ENCODE measurements around the gene MYO16.
A peak's percentile ranks its signal among the peaks of the same experiment; 100 is the strongest.

The MYO16 gene

GRCh38 chr13:108927615-108928014 is 298.2 kb downstream of the MYO16 start:
- FAIRE-seq, result no peak
- no peak for DNase-seq (ENCODE audit: low spot score)

GRCh38 chr13:108929532-108930206 is 300.3 kb downstream of the MYO16 start:
- FAIRE-seq, result no peak
- no peak for DNase-seq (ENCODE audit: low spot score)

- DNase-seq (ENCODE audit: low spot score) (no peak), FAIRE-seq (no peak)
These were observed 302.8 kb downstream of the MYO16 start for GRCh38 chr13:108932196-108932595.

- no peak for DNase-seq (ENCODE audit: low spot score)
- no peak for FAIRE-seq
These were observed 303.6 kb downstream of the MYO16 start for GRCh38 chr13:108933061-108933460.

GRCh38 chr13:108938155-108938554 is 308.7 kb downstream of the MYO16 start:
- no peak for DNase-seq (ENCODE audit: low spot score)
- FAIRE-seq, result no peak

- FAIRE-seq (no peak), DNase-seq (ENCODE audit: low spot score) (no peak)
These were observed 310.7 kb downstream of the MYO16 start for GRCh38 chr13:108940121-108940520.

GRCh38 chr13:108943842-108944241 is 314.4 kb downstream of the MYO16 start:
- no peak for DNase-seq (ENCODE audit: low spot score)
- no peak for FAIRE-seq

GRCh38 chr13:108944760-108945159 is 315.3 kb downstream of the MYO16 start:
- DNase-seq (ENCODE audit: low spot score) (no peak), FAIRE-seq (no peak)

- no peak for DNase-seq (ENCODE audit: low spot score)
- FAIRE-seq, result no peak
These were observed 318.2 kb downstream of the MYO16 start for GRCh38 chr13:108947551-108948030.

GRCh38 chr13:108948251-108948671 is 318.9 kb downstream of the MYO16 start:
- FAIRE-seq, result no peak

GRCh38 chr13:108950333-108951010 is 321.1 kb downstream of the MYO16 start:
- DNase-seq (ENCODE audit: low spot score), result no peak
- no peak for FAIRE-seq

More at GRCh38 chr13:108948251-108948671, 318.9 kb downstream of the MYO16 start:
- no peak for DNase-seq (ENCODE audit: low spot score)

- DNase-seq (ENCODE audit: low spot score), result no peak
- FAIRE-seq, result no peak
These were observed 326.3 kb downstream of the MYO16 start for GRCh38 chr13:108955741-108956140.

- FAIRE-seq, result peak; percentile 38
These were observed 328.1 kb downstream of the MYO16 start for GRCh38 chr13:108957369-108958012.

GRCh38 chr13:108958013-108958376 is 328.6 kb downstream of the MYO16 start:
- peak; percentile 79 for FAIRE-seq

More at GRCh38 chr13:108957369-108958012, 328.1 kb downstream of the MYO16 start:
- peak; percentile 76 for DNase-seq (ENCODE audit: low spot score)

GRCh38 chr13:108959234-108959633 is 329.8 kb downstream of the MYO16 start:
- DNase-seq (ENCODE audit: low spot score), result no peak
- FAIRE-seq, result no peak

More at GRCh38 chr13:108958013-108958376, 328.6 kb downstream of the MYO16 start:
- DNase-seq (ENCODE audit: low spot score), result no peak

- FAIRE-seq, result no peak
- DNase-seq (ENCODE audit: low spot score), result no peak
These were observed 330.6 kb downstream of the MYO16 start for GRCh38 chr13:108960006-108960405.

- FAIRE-seq, result peak; percentile 53
These were observed 332.2 kb downstream of the MYO16 start for GRCh38 chr13:108961542-108962125.

GRCh38 chr13:108962654-108963053 is 333.2 kb downstream of the MYO16 start:
- no peak for FAIRE-seq

More at GRCh38 chr13:108961542-108962125, 332.2 kb downstream of the MYO16 start:
- DNase-seq (ENCODE audit: low spot score), result peak; percentile 59

GRCh38 chr13:108963276-108963810 is 333.9 kb downstream of the MYO16 start:
- FAIRE-seq, result no peak

More at GRCh38 chr13:108962654-108963053, 333.2 kb downstream of the MYO16 start:
- no peak for DNase-seq (ENCODE audit: low spot score)

GRCh38 chr13:108963846-108964600 is 334.6 kb downstream of the MYO16 start:
- FAIRE-seq, result no peak
- DNase-seq (ENCODE audit: low spot score), result no peak

More at GRCh38 chr13:108963276-108963810, 333.9 kb downstream of the MYO16 start:
- DNase-seq (ENCODE audit: low spot score), result no peak

GRCh38 chr13:108964606-108965005 is 335.2 kb downstream of the MYO16 start:
- no peak for FAIRE-seq

More at GRCh38 chr13:108964606-108965005, 335.2 kb downstream of the MYO16 start:
- no peak for DNase-seq (ENCODE audit: low spot score)
